Renal cortical epithelial cell (primary cell): ENCODE results near the gene CLPTM1L. TPM values are rescaled to one million over a fixed set of nuclear protein-coding genes. Genes with fewer than 3 reads are reported as not detected.
"Not testable (repeated sequence)": the region's sequence is repeated elsewhere in the genome, so short reads cannot be mapped to it uniquely, and the experiment has no call there.

ENCODE experiments used
- DNase-seq: peaks from one replicate; pipeline ENCODE4 v3.0.0-alpha.2; 2011; ENCODE audit warnings: low read depth
- total RNA-seq: library from RNA; depleted of rRNA; stranded (reverse); fragments of >200 nt; gene quantifications from 2 replicates; pipeline ENCODE4 v1.2.3, GENCODE V29; 2014

The CLPTM1L gene
- total RNA-seq, 1 donor from 2014 or later = 189 TPM

DNA sequence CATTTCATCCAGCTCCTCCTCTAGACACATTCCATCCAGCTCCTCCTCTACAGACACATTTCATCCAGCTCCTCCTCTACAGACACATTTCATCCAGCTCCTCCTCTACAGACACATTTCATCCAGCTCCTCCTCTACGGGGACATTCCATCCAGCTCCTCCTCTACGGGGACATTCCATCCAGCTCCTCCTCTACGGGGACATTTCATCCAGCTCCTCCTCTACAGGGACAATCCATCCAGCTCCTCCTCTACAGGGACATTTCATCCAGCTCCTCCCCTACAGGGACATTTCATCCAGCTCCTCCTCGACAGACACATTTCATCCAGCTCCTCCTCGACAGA lies 18.4 kb downstream of the CLPTM1L start:
- not testable (repeated sequence) for DNase-seq

- no peak for DNase-seq
Observed at GRCh38 chr5:1325870-1326531, 18.9 kb downstream of the CLPTM1L start.

DNA sequence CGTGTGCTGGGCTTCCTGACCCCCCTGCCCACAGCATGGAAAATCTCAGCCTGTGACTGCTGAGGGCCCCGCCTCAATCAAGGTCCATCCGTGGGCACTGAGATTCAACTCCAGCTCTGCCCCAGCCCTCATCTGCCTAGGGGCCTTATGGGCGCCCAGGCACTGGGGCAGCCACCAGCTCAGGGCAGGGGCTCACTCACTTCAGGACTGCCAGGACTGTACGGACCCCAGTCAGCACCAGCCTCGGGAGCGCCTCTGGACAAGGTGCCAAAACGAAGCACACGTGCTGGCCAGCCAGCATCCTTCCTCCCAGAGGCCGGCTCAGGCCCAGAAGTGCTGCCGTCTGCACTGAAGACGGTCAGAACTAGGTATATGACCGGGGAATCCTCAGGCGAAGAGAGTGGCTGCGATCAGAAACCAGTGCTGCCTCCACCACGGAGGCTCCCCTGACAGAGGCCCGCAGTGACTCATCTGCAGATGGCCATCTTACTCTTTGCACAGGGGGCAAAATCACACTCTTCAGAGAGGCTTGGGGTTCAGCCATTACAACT lies 19.6 kb downstream of the CLPTM1L start:
- no peak for DNase-seq

DNA sequence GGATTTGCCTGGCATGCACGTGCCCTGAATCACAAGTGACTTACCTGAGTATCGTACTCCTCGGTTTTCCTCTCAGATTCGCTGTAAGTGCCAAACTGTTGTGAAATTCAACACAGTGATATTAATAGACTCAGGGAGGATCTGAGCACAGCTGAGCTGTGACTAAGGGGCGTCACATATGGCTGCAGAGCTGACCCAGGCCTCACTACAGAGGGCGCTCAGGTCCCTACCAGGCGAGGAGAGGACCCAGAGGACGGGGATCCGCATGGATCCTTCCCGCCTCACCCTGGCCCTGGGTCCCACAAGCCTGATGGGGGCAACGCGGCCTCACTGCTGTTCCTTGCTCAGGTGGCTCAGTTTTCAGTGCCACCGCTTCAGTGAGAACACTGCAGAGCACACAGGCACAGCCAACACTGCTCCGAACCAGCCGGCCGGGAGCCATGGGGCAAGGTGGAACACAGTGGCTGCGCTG lies 20.1 kb downstream of the CLPTM1L start:
- no peak for DNase-seq

GRCh38 chr5:1324301-1324700 lies 20.6 kb downstream of the CLPTM1L start:
- DNase-seq = no peak

DNA sequence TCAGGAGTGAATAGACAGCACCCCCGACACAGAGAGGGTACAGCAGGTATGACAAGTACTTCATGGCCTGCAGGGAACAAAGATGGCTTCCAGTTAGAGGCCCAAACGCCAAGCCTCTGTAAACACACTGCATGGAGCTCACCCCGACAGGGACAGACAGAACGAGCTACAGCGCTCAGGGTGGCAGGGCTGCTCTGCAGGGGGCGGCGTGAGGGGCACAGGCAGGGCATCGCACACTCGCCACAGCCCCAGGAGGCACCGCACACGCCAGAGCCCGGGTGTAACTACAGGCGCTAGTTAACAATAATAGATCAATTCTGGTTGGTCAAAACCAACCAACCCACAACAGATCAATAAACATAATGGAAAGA lies 21.1 kb downstream of the CLPTM1L start:
- no peak for DNase-seq

- DNase-seq = no peak
Observed at GRCh38 chr5:1322955-1323802, 21.7 kb downstream of the CLPTM1L start.

GRCh38 chr5:1322036-1322900 lies 22.6 kb downstream of the CLPTM1L start:
- no peak for DNase-seq

DNA sequence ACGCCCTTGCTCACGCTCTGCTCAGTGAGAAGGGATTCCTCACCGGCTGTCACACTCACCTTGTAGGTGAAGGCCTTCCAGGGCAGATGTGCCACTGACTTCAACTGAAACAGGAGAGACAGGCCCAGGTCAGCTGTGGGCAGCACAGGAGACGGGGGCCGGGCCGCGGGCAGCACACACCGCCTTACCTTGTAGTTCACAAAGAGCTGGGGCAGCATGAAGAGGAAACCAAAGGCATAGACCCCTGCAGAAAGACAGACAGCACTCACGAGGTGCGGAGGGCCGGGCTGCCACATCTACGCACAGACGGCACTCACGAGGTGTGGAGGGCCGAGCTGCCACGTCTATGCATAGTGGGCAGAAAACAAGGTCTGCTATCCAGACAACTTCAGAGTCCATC lies 23.3 kb downstream of the CLPTM1L start:
- DNase-seq = no peak

DNA sequence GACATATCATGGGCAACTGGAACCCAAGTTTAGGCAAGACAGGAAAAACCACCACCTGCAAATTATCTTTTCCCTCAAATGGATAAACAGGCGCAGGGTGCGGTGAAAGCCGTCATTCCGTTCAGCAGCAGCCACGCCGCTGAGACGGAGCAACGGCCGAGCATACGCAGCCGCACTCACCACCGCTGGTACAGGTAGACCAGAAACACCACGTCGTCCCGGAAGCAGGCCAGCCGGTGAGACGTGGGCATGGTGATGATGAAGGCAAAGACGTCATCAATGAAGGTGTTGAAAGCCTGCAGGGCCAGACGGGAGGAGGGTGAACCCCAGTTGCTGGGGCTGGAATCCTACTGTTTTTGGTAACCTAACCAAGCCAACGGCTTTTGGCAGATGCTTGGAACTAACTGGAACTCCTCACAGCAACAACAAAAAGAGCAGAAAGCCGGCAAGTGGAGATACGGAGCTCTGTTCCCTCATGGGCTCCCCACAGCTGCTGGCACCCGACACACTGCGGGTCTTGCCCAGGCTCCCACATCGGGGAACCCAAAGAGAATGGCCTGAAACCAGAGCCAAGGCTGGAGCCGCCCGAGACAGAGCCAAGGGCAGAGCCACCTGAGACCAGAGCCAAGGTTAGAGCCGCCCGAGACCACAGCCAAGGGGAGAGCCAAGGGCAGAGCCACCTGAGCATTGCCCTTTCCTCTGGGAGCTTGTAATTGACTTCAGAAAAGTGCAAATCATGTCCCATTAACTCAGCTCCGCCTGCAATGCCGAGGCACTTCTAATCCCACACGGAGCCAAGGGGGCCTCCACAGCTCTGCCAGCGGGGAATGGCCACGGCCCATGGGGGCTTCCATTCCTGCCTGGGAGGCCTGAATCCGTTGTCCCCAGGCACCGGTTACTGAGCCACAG lies 24.2 kb downstream of the CLPTM1L start:
- no peak for DNase-seq

- no peak for DNase-seq
Observed at GRCh38 chr5:1319436-1320256, 25.3 kb downstream of the CLPTM1L start.

GRCh38 chr5:1318659-1319251 lies 26.1 kb downstream of the CLPTM1L start:
- DNase-seq = no peak

- DNase-seq = no peak
Observed at GRCh38 chr5:1317921-1318565, 26.9 kb downstream of the CLPTM1L start.

DNA sequence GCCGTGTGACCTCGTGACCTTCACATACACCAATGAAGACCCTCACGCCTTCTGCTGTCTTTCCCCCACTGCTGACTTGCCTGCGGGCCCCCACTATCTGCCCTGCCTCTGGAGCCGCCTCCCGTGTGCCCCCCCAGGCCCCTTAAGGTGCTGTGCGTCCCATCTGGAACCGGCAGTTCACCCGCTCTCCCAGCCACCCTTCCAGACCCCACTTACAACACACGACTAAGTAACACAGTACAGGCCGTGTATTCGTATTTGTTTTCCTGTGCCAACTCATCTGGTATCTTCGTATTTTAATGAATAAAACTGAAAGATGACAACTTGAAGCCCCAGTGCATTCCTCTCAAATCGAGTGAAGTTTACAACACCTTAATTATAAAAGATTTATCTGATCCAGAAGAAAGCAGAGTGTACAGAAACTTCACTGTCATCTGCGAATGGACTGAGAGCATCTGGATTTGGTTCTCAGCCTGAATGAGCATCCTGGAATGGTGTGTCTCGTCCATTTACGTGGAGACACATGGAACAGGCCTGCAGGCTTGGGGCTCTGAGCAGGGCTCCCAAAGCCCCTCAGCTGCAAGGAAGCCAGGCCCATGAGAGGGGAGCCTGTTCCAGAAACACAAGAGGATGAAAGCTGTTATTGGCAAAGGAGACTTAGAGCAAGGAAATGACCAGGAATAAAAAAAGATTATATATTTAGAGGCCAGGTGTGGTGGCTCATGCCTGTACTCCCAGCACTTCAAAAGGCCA lies 28.1 kb downstream of the CLPTM1L start:
- DNase-seq = no peak

DNA sequence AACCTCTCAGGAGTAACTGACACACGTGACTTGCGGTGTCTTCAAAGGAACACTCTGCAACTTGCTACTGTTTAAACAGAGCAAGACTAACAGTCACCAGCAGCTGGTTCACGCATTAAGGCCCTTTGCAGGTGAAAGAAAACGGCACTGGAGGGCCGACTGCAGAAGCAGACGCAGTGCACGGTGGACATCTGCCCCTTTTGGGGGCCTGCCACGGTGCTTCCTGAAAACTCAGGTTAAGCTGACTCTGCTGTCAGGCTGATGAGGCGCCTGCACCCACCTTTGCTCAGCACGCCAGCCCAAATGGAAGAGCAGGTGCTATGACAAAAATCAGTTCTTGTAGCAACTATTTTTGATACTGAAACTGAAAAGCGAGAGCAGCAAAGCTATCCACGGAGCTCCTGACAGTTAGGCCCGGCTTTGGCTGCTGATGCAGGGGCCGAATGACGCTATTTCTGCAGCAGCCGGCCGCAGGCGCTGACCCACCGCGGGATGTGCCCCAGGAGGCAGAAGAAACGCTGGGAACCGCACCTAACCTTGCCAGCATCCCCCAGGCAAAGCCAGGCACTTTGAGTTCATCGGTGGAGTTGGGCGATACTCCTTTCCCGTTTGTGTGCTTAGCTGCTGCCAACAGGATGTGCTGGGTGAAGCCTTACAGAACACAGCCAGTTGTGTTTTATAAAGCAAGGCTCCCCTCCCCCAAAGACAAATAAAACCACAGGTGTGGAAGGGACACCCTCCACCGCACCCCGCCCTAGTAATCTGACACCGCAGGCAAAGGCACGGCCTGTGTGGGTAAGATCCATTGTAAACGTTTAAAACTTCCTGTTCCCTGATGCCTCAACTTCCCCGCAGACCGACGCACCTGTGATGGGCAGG lies 29.0 kb downstream of the CLPTM1L start:
- peak; percentile 54 for DNase-seq

DNA sequence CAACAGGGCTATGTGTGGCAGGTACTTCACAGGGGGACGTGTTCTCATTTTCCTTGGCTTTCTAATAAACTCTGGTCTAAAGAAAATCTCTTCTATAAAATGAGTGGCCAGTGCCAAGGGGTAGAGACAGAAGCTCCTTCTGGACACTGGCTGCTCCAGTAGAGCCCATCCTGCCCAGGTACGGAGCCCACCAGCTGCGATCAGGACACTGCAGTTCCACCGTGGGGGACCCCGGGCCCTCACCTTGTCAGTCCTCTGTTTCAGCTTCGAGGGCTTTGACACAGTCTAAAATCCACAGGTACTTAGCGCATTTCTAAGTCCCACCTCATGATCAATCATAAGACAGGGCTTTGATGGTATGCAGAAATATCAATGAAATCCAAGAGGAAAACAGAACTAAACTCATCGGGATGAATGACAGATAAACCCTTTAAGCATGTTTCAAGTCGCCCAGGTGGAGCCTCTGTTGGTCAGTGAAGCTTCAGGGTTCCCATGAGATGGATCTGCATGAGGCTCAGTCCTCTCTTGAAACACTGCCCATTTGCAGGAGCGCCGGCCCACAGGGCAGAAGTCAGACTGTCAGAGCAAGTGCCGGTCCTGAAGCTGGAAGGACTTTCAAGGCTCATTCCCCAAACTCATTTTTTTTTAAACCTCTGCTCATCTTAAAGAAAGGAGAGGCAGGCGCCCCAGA lies 29.7 kb downstream of the CLPTM1L start:
- no peak for DNase-seq

DNA sequence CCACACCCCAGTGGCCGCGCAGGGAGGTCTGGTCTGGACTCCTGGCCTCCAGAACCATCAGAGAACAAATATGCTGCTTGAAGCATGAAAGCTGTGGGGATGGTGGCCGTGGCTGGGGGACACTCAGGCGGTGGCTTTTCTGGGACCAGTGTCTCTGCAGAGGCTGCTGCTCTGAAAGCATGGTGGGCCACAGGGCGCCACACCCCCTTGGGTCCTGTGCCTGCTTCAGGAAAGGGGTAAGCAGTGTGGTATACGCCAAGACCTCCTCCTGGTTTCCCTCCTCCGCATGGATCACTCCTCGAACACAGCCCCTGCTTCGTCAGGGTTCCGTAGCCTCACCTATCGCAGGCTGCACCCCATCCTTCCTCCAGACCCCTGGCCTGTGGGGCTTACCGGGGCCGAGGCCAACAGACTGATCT lies 30.3 kb downstream of the CLPTM1L start:
- DNase-seq = no peak
